GM12878 (cell line): ENCODE measurements around the gene TARP.

Experiments
- ATAC-seq: fragments of 200-7000 bp; cut with Tn5 transposase; 3 replicates; pipeline ENCODE4 v1.9.1; 2020; ENCODE audit warnings: mild to moderate bottlenecking, moderate library complexity
- BruUV-seq: library from RNA; stranded (reverse); fragments of 400-500 nt; replicated peaks from 2 replicates; lab custom pipeline; 2021; lab: Mats Ljungman, UMichigan
- CTCF ChIA-PET: fragments of 300-600 bp; sonication (Branson Sonifier 250); formaldehyde crosslinking; extraction: SDS; loops from one replicate; lab custom pipeline; 2021; ENCODE audit warnings: inconsistent platforms; lab: Yijun Ruan, JAX
- POLR2A ChIA-PET: fragments of 350-600 bp; formaldehyde crosslinking; extraction: SDS; loops from one replicate; lab custom pipeline; 2021; ENCODE audit warnings: inconsistent platforms; lab: Charles Lee
- RAD21 ChIA-PET: fragments of 300-600 bp; sonication (Branson Sonifier 250); formaldehyde crosslinking; loops from one replicate; lab custom pipeline; 2023; ENCODE audit warnings: antibody characterized with exemption; ENCODE audit not compliant: unreplicated experiment; lab: Charles Lee
- SMC1A ChIA-PET: fragments of 300-600 bp; sonication (Branson Sonifier 250); formaldehyde crosslinking; loops from one replicate; lab custom pipeline; 2023; ENCODE audit not compliant: unreplicated experiment, uncharacterized antibody; lab: Charles Lee
- DNase-seq: peaks from one replicate; pipeline ENCODE4 v3.0.0-alpha.2; 2011; ENCODE audit warnings: low read depth, low spot score
- FAIRE-seq: peaks from 3 replicates; lab custom pipeline; 2011; peaks lifted over from hg19 to GRCh38; lab: Jason Lieb, UNC
- H2AFZ ChIP-seq: 2 replicates; pipeline ENCODE4 v1.6.0; 2011; ENCODE audit warnings: low read depth, low read length, control low read depth; ENCODE audit not compliant: control insufficient read depth
- H3K27ac ChIP-seq: 2 replicates; pipeline ENCODE4 v1.5.1; 2011; ENCODE audit warnings: control low read depth; ENCODE audit not compliant: control insufficient read depth, insufficient read depth
- H3K27me3 ChIP-seq, 2 experiments: replicated peaks in 1 of 2; 2 replicates each; pipeline versions ENCODE4 v1.6.0 to v1.6.1; 2011; ENCODE audit warnings: low read length in 1 of 2; ENCODE audit not compliant: control insufficient read depth in 2 of 2, insufficient read depth in 2 of 2
- H3K36me3 ChIP-seq, 2 experiments: 2 replicates each; pipeline ENCODE4 v1.5.1; 2011; ENCODE audit warnings: low read length in 1 of 2; ENCODE audit not compliant: control insufficient read depth in 2 of 2, insufficient read depth in 2 of 2
- H3K4me1 ChIP-seq: 2 replicates; pipeline ENCODE4 v1.6.1; 2011; ENCODE audit warnings: mild to moderate bottlenecking, low read length, moderate library complexity, mixed read lengths; ENCODE audit not compliant: control insufficient read depth, insufficient read depth
- H3K4me2 ChIP-seq: 2 replicates; pipeline ENCODE4 v1.6.0; 2011; ENCODE audit warnings: control low read depth; ENCODE audit not compliant: control insufficient read depth, insufficient read depth
- H3K4me3 ChIP-seq: fragments of 200-600 bp; sonication (generic); 2 replicates; pipeline ENCODE4 v1.5.1; 2016
- H3K79me2 ChIP-seq: 2 replicates; pipeline ENCODE4 v1.6.0; 2011; ENCODE audit warnings: low read length; ENCODE audit not compliant: control insufficient read depth, insufficient read depth
- H3K9ac ChIP-seq: 2 replicates; pipeline ENCODE4 v1.8.0; 2011; ENCODE audit warnings: low read length, control low read depth, mixed read lengths; ENCODE audit not compliant: control insufficient read depth, insufficient read depth
- H3K9me3 ChIP-seq: replicated peaks from 3 replicates; pipeline ENCODE4 v1.5.1; 2011; ENCODE audit warnings: mild to moderate bottlenecking, low read length; ENCODE audit not compliant: control insufficient read depth, insufficient read depth
- H4K20me1 ChIP-seq: 2 replicates; pipeline ENCODE4 v1.6.0; 2011; ENCODE audit not compliant: control insufficient read depth, insufficient read depth
- BHLHE40 ChIP-seq, 2 experiments: fragments of 450-650 bp in 1 of 2; IDR thresholded peaks; 2 replicates each; pipeline ENCODE4 v1.6.1; 2011 to 2017; ENCODE audit warnings: low read depth in 2 of 2, borderline replicate concordance in 1 of 2, improper control_type of control experiment in 1 of 2, low read length in 1 of 2, mild to moderate bottlenecking in 1 of 2
- BMI1 ChIP-seq: fragments of 450-650 bp; IDR thresholded peaks from 2 replicates; pipeline ENCODE4 v1.6.1; 2016; ENCODE audit warnings: mild to moderate bottlenecking, moderate library complexity, borderline replicate concordance
- CBX3 ChIP-seq: fragments of 200-600 bp; sonication (generic); IDR thresholded peaks from 2 replicates; pipeline ENCODE4 v1.6.1; 2016; ENCODE audit warnings: low read depth, borderline replicate concordance
- HDAC2 ChIP-seq: fragments of 200-600 bp; sonication (generic); IDR thresholded peaks from 2 replicates; pipeline ENCODE4 v1.6.1; 2017
- IKZF2 ChIP-seq, 2 experiments: fragments of 450-650 bp; IDR thresholded peaks; 2 replicates each; pipeline ENCODE4 v1.6.1; 2017; ENCODE audit warnings: mild to moderate bottlenecking in 2 of 2, moderate library complexity in 2 of 2
- JUND ChIP-seq: IDR thresholded peaks from 2 replicates; pipeline ENCODE4 v1.6.1; 2012; ENCODE audit warnings: low read depth, mild to moderate bottlenecking, low read length, improper control_type of control experiment, moderate library complexity
- KAT2A ChIP-seq: conservative IDR thresholded peaks from 2 replicates; pipeline ENCODE4 v1.6.1; 2011; ENCODE audit warnings: low read depth, low read length; ENCODE audit not compliant: control insufficient read depth
- LARP7 ChIP-seq: fragments of 450-650 bp; IDR thresholded peaks from 2 replicates; pipeline ENCODE4 v1.6.1; 2017; ENCODE audit warnings: mild to moderate bottlenecking
- MYB ChIP-seq: fragments of 150-350 bp; IDR thresholded peaks from 2 replicates; pipeline ENCODE4 v1.6.1; 2014; ENCODE audit warnings: mild to moderate bottlenecking, low read depth, low read length, borderline replicate concordance
- NR2C1 ChIP-seq: fragments of 450-650 bp; IDR thresholded peaks from 2 replicates; pipeline ENCODE4 v1.6.1; 2017; ENCODE audit warnings: antibody characterized with exemption, mild to moderate bottlenecking, moderate library complexity
- RAD21 ChIP-seq: IDR thresholded peaks from 2 replicates; pipeline ENCODE4 v1.6.1; 2011; ENCODE audit warnings: mild to moderate bottlenecking, low read depth, low read length, moderate library complexity; ENCODE audit not compliant: insufficient read depth
- RAD51 ChIP-seq: fragments of 450-650 bp; IDR thresholded peaks from 2 replicates; pipeline ENCODE4 v1.6.1; 2016; ENCODE audit warnings: moderate library complexity, mild to moderate bottlenecking, inconsistent platforms
- SRF ChIP-seq, 2 experiments: IDR thresholded peaks; 2 replicates each; pipeline ENCODE4 v1.6.1; 2011; ENCODE audit warnings: low read depth in 2 of 2, low read length in 2 of 2, mild to moderate bottlenecking in 1 of 2, moderate library complexity in 1 of 2
- YBX1 ChIP-seq: fragments of 450-650 bp; IDR thresholded peaks from 2 replicates; pipeline ENCODE4 v1.6.1; 2016; ENCODE audit warnings: antibody characterized with exemption
- ZBED1 ChIP-seq: IDR thresholded peaks from 2 replicates; pipeline ENCODE4 v1.6.1; 2016; ENCODE audit warnings: borderline replicate concordance
- ZNF207 ChIP-seq: fragments of 450-650 bp; IDR thresholded peaks from 2 replicates; pipeline ENCODE4 v1.6.1; 2014; ENCODE audit warnings: antibody characterized with exemption, mild to moderate bottlenecking, borderline replicate concordance
- WGBS: methylation state at CpG from one replicate; pipeline ENCODE4 v1.1.6; 2016; ENCODE audit warnings: low lambda C conversion rate; ENCODE audit not compliant: insufficient replicate concordance, insufficient coverage; ENCODE audit errors: missing lambda C conversion rate; 5-methylcytosine and 5-hydroxymethylcytosine counted together
- in situ Hi-C: fragments of 300-500 bp; cut with MboI; formaldehyde crosslinking; loops from 9 replicates; pipeline ENCODE4 v1.14.3; 2018; ENCODE audit warnings: mixed read lengths
- intact Hi-C: fragments of 100-400 bp; cut with micrococcal nuclease; formaldehyde crosslinking; loops from one replicate; pipeline ENCODE4 v1.14.2; 2022; ENCODE audit not compliant: unreplicated experiment
- TF ChIP-seq, protein P1 (sequence below): IDR thresholded peaks from 2 replicates; pipeline ENCODE4 v1.6.1; 2011; ENCODE audit warnings: mild to moderate bottlenecking, low read depth, low read length, moderate library complexity; ENCODE audit not compliant: insufficient replicate concordance

Gene TARP

DNA sequence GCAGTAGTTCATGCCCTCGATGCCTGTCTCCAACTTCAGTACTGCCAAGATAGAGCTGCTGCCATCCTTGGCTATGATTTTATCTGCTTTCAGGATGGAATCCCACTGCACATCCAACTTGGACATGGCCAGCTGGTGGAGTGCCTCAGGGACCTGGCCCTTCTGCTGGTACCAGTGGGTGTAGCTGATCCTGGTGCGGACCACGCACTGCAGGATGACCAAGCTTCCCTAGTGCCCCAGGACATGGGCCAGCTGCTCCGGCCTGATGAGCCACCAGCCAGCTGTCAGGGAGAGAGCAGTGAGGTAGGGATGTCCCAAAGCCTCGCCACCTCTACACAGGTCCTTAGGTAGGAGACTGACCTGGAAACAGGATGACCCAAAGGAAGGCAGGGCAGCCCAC is 49.0 kb upstream of the TARP start:
- 72% methylated on average over 5 of the region's 5 CpGs for WGBS
- TF ChIP-seq SRF (IDR thresholded peaks at IDR 0.05; ENCODE audit: low read depth in 2 of 2, low read length in 2 of 2): no peak
- TF ChIP-seq IKZF2 (IDR thresholded peaks at IDR 0.05): no peak
- no peak for TF ChIP-seq HDAC2
- TF ChIP-seq NR2C1: no peak
- no peak for TF ChIP-seq JUND
- no peak for TF ChIP-seq LARP7
- TF ChIP-seq RAD21: no peak
- in situ Hi-C loops: no loop called here
- H3K4me3 ChIP-seq: no peak overlapping the region
- H4K20me1 ChIP-seq: no peaks in the 10 kb centered on the region
- intact Hi-C loops: no loop called here
- no peaks in the 10 kb centered on the region for H3K4me1 ChIP-seq
- H3K9me3 ChIP-seq: no peaks in the 10 kb centered on the region
- POLR2A ChIA-PET: no interaction called here
- DNase-seq (no peak), ATAC-seq (no peak), FAIRE-seq (no peak)
- no peak overlapping the region for H2AFZ ChIP-seq
- no peaks in the 10 kb centered on the region for H3K27me3 ChIP-seq
- no peak overlapping the region for H3K27ac ChIP-seq
- H3K4me2 ChIP-seq: no peak overlapping the region
- no peak overlapping the region for H3K9ac ChIP-seq
- no peaks in the 10 kb centered on the region for H3K79me2 ChIP-seq
- no TSS peak for BruUV-seq
- SMC1A ChIA-PET: interaction anchor here (0.6 to 12.8 kb wide), 7 partner anchors 8 to 212 kb away, joined by 3 to 289 read pairs (median 21); no protein-coding TSS in a partner anchor
- CTCF ChIA-PET: interaction anchor here (0.7 to 14.6 kb wide), 10 partner anchors 7 to 405 kb away, joined by 3 to 430 read pairs (median 4); no protein-coding TSS in a partner anchor
- no peaks in the 10 kb centered on the region for H3K36me3 ChIP-seq
- RAD21 ChIA-PET: interaction anchor here (0.6 to 12.6 kb wide), 6 partner anchors 13 to 214 kb away, joined by 3 to 229 read pairs (median 4); no protein-coding TSS in a partner anchor

DNA sequence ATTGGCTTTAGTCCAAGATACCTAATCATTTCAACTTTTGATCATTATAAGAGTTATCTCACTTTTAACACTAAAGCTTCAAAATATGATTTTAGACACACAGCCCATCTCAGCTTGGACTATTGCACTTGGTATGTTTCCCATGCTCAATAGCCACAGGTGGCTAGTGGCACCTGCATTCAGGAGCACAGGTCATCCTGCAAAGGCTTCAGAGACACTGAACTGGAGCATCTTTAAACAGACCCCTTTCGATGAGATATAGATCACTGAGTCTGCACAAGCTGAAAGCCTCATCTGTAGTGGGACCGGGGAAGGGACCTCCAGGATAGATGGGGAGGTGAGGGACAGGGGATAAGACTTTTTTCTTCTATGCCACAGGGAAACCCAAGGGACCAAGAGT is 48.5 kb upstream of the TARP start:
- in situ Hi-C loops: no loop called here
- WGBS: 69% methylated on average over 2 of the region's 2 CpGs
- POLR2A ChIA-PET: no interaction called here
- TF ChIP-seq CBX3 (no peak), BMI1 (no peak), ZNF207 (no peak), MYB (no peak), RAD51 (no peak), BHLHE40 (IDR thresholded peaks at IDR 0.05; ENCODE audit: borderline replicate concordance in 1 of 2, low read depth in 2 of 2, low read length in 1 of 2) (no peak), YBX1 (no peak), KAT2A (no peak), ZBED1 (no peak), IKZF2 (IDR thresholded peaks at IDR 0.05) (no peak)
- TF ChIP-seq, protein P1, sequence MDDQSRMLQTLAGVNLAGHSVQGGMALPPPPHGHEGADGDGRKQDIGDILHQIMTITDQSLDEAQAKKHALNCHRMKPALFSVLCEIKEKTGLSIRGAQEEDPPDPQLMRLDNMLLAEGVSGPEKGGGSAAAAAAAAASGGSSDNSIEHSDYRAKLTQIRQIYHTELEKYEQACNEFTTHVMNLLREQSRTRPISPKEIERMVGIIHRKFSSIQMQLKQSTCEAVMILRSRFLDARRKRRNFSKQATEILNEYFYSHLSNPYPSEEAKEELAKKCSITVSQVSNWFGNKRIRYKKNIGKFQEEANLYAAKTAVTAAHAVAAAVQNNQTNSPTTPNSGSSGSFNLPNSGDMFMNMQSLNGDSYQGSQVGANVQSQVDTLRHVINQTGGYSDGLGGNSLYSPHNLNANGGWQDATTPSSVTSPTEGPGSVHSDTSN: no peak

More for the DNA sequence above, 48.5 kb upstream of the TARP start:
- intact Hi-C loops: no loop called here
- no peak overlapping the region for H3K4me2 ChIP-seq
- ATAC-seq (no peak), DNase-seq (no peak), FAIRE-seq (no peak)
- H3K9me3 ChIP-seq: no peaks in the 10 kb centered on the region
- H3K4me1 ChIP-seq: no peaks in the 10 kb centered on the region
- H2AFZ ChIP-seq: no peak overlapping the region
- no peaks in the 10 kb centered on the region for H3K79me2 ChIP-seq
- no peak overlapping the region for H3K27ac ChIP-seq
- no peak overlapping the region for H3K4me3 ChIP-seq
- H3K36me3 ChIP-seq: no peaks in the 10 kb centered on the region
- H4K20me1 ChIP-seq: no peaks in the 10 kb centered on the region
- SMC1A ChIA-PET: interaction anchor here (3.7 to 12.8 kb wide), 6 partner anchors 9 to 212 kb away, joined by 17 to 289 read pairs (median 34); no protein-coding TSS in a partner anchor
- H3K9ac ChIP-seq: no peak overlapping the region
- BruUV-seq: no TSS peak
- RAD21 ChIA-PET: interaction anchor here (1.3 to 12.6 kb wide), 4 partner anchors 13 to 213 kb away, joined by 3 to 229 read pairs (median 42); no protein-coding TSS in a partner anchor
- CTCF ChIA-PET: interaction anchor here (0.7 to 14.6 kb wide), 14 partner anchors 8 to 409 kb away, joined by 3 to 430 read pairs (median 4); no protein-coding TSS in a partner anchor
- no peaks in the 10 kb centered on the region for H3K27me3 ChIP-seq
